Measurements from ENCODE around the gene CENPE. TPM values are rescaled to one million over a fixed set of nuclear protein-coding genes. Genes with fewer than 3 reads are reported as not detected.
"Not testable (repeated sequence)": the region's sequence is repeated elsewhere in the genome, so short reads cannot be mapped to it uniquely, and the experiment has no call there.

Gene CENPE
- total RNA-seq (2021; fragmentation: NEBNext Ultra II Directional; extraction: Animal tissue kit (Norgen Biotek cat#: 25700)): 10 to 100 TPM; 11.3 to 36.5 (median 28.8) TPM
- long read RNA-seq, partial matches to known transcripts: 14 of 15 reads
- long read RNA-seq, other reads (novel, unspliced or antisense): 1 of 15 reads

GRCh38 chr4:103198111-103198765 lies at the start of gene CENPE:
Gene CENPE (minus strand): TSS chr4:103198343. CDS start chr4:103198319, 24 bp downstream.
- Mint-ChIP-seq H3K9me3 (no peaks in the 10 kb centered on the region), H3K27me3 (ENCODE audit: insufficient read depth) (peaks cover 5% of the 10 kb centered on the region; the same call in 1 of the 2 replicates), H3K4me3 (peak within 1 kb of the TSS; percentile 90), H3K36me3 (ENCODE audit: low read depth) (peaks cover 7% of the 10 kb centered on the region; the same call in 1 of the 2 replicates), H3K4me1 (ENCODE audit: low read depth) (peaks cover 30% of the 10 kb centered on the region), H3K27ac (peak within 1 kb of the TSS; percentile 99)
- no peak for TF ChIP-seq CTCF (IDR thresholded peaks at IDR 0.05)
- DNase-seq: peak; percentile 81

GRCh38 chr4:103244251-103244650 lies 46.1 kb upstream of the CENPE start:
- H3K4me3 Mint-ChIP-seq: no peak overlapping the region
- H3K9me3 Mint-ChIP-seq: no peaks in the 10 kb centered on the region; the same call in 1 of the 2 replicates
- H3K27me3 Mint-ChIP-seq (ENCODE audit: insufficient read depth): peaks cover 6% of the 10 kb centered on the region
- DNase-seq: no peak
- no peak for TF ChIP-seq CTCF (IDR thresholded peaks at IDR 0.05)
- no peaks in the 10 kb centered on the region for H3K4me1 Mint-ChIP-seq (ENCODE audit: low read depth)
- H3K27ac Mint-ChIP-seq: no peak overlapping the region
- no peaks in the 10 kb centered on the region for H3K36me3 Mint-ChIP-seq (ENCODE audit: low read depth)

GRCh38 chr4:103230938-103231337 lies 32.8 kb upstream of the CENPE start:
- H3K27me3 Mint-ChIP-seq (ENCODE audit: insufficient read depth); H3K9me3 Mint-ChIP-seq; H3K27ac Mint-ChIP-seq; H3K4me1 Mint-ChIP-seq (ENCODE audit: low read depth); H3K4me3 Mint-ChIP-seq; DNase-seq; H3K36me3 Mint-ChIP-seq (ENCODE audit: low read depth): not testable (repeated sequence)

- not testable (repeated sequence) for H3K4me1 Mint-ChIP-seq (ENCODE audit: low read depth); H3K9me3 Mint-ChIP-seq; H3K27ac Mint-ChIP-seq; H3K4me3 Mint-ChIP-seq; H3K36me3 Mint-ChIP-seq (ENCODE audit: low read depth); DNase-seq; H3K27me3 Mint-ChIP-seq (ENCODE audit: insufficient read depth)
Measured at GRCh38 chr4:103223556-103223955, 25.4 kb upstream of the CENPE start.

GRCh38 chr4:103207673-103208072 lies 9.5 kb upstream of the CENPE start:
- H3K27ac Mint-ChIP-seq: no peak overlapping the region
- DNase-seq: no peak
- no peaks in the 10 kb centered on the region for H3K9me3 Mint-ChIP-seq
- H3K4me1 Mint-ChIP-seq (ENCODE audit: low read depth): no peaks in the 10 kb centered on the region
- no peaks in the 10 kb centered on the region for H3K36me3 Mint-ChIP-seq (ENCODE audit: low read depth)
- H3K4me3 Mint-ChIP-seq: no peak overlapping the region
- TF ChIP-seq CTCF (IDR thresholded peaks at IDR 0.05): no peak
- H3K27me3 Mint-ChIP-seq (ENCODE audit: insufficient read depth): peaks cover 3% of the 10 kb centered on the region

GRCh38 chr4:103204111-103204510 lies 6.0 kb upstream of the CENPE start:
- peak; percentile 20 for DNase-seq
- Mint-ChIP-seq H3K4me1 (ENCODE audit: low read depth) (no peaks in the 10 kb centered on the region), H3K27ac (no peak overlapping the region), H3K4me3 (no peak overlapping the region), H3K36me3 (ENCODE audit: low read depth) (no peaks in the 10 kb centered on the region), H3K9me3 (no peaks in the 10 kb centered on the region), H3K27me3 (ENCODE audit: insufficient read depth) (peaks cover 8% of the 10 kb centered on the region; the same call in 1 of the 2 replicates)
- peak; percentile 66; the same call in 1 of the 2 replicates for TF ChIP-seq CTCF (IDR thresholded peaks at IDR 0.05)

All from HFFc6 (cell line).